Motor neuron (in vitro differentiated cells): ENCODE measurements around the gene ADAM22. TPM values are rescaled to one million over a fixed set of nuclear protein-coding genes. Genes with fewer than 3 reads are reported as not detected.

Source experiments
- ATAC-seq, 8 experiments: fragments of 200-7000 bp; cut with Tn5 transposase; replicated peaks in 6 of 8; 2 replicates each; pipeline ENCODE4 v1.8.0; 2021; ENCODE audit warnings: mild to moderate bottlenecking in 8 of 8, moderate library complexity in 8 of 8
- H3K27ac ChIP-seq, 2 donors: fragments of 250-450 bp; sonication (Bioruptor Pico); 2 replicates each; pipeline ENCODE4 v1.9.0; 2021; ENCODE audit warnings: antibody characterized with exemption in 2 of 2, mild to moderate bottlenecking in 2 of 2, moderate library complexity in 1 of 2
- H3K4me1 ChIP-seq, 2 donors: fragments of 250-450 bp; sonication (Bioruptor Pico); replicated peaks in 1 of 2; 2 replicates each; pipeline ENCODE4 v1.6.1; 2021; ENCODE audit warnings: antibody characterized with exemption in 2 of 2, mild to moderate bottlenecking in 2 of 2, moderate library complexity in 1 of 2
- H3K4me3 ChIP-seq, 5 donors: fragments of 250-450 bp; sonication (Bioruptor Pico); 2 replicates each; pipeline ENCODE4 v1.9.0; 2021; ENCODE audit warnings: antibody characterized with exemption in 5 of 5, mild to moderate bottlenecking in 5 of 5, moderate library complexity in 4 of 5
- WGBS, 10 experiments: fragments of 450-650 bp; shearing (Covaris generic); methylation state at CpG; one replicate each; pipeline ENCODE4 v1.0.0; 2022; 5-methylcytosine and 5-hydroxymethylcytosine counted together
- in situ Hi-C, 9 experiments: fragments of 400-800 bp; cut with MboI; loops; one replicate each; pipeline ENCODE4 v1.15.0; 2021; ENCODE audit warnings: low sequenced_read_pairs in 9 of 9, low pct_unique_long_range_greater_than_20kb in 2 of 9; ENCODE audit not compliant: unreplicated experiment in 9 of 9
- total RNA-seq, 8 experiments: library from RNA; unstranded; fragments of 300-600 nt; gene quantifications; 2 replicates each; pipeline versions ENCODE4 v1.2.3 to v1.2.4, GENCODE V29; 2022

ADAM22 gene
- total RNA-seq, 8 experiments from 2014 or later: 0.51 to 26.0 (median 15.7) TPM

GRCh38 chr7:88165697-88166096 is 231.6 kb downstream of the ADAM22 start:
- no peak overlapping the region for H3K27ac ChIP-seq

GRCh38 chr7:88167223-88167622 is 233.2 kb downstream of the ADAM22 start:
- no peak overlapping the region for H3K4me3 ChIP-seq
- H3K27ac ChIP-seq: no peak overlapping the region
- in situ Hi-C loops: no loop called here
- no peak for ATAC-seq
- 44 to 100% (median 86%) methylated on average over 1 to 2 of the region's 2 CpGs; no CpG with 5 or more reads in 3 of the 10 experiments for WGBS, 10 experiments
- H3K4me1 ChIP-seq: no peaks in the 10 kb centered on the region

More at GRCh38 chr7:88165697-88166096, 231.6 kb downstream of the ADAM22 start:
- no peak for ATAC-seq
- in situ Hi-C loops: no loop called here
- Histone ChIP-seq H3K4me1 (no peaks in the 10 kb centered on the region), H3K4me3 (no peak overlapping the region)

- WGBS, 10 experiments: 50 to 100% (median 78%) methylated on average over 1 to 2 of the region's 2 CpGs; no CpG with 5 or more reads in 1 of the 10 experiments
- H3K4me1 ChIP-seq: no peaks in the 10 kb centered on the region
- no peak for ATAC-seq
- H3K4me3 ChIP-seq: no peak overlapping the region
- H3K27ac ChIP-seq: no peak overlapping the region
- in situ Hi-C loops: no loop called here
Observed at GRCh38 chr7:88167721-88168120, 233.7 kb downstream of the ADAM22 start.

- H3K4me1 ChIP-seq: no peaks in the 10 kb centered on the region
- ATAC-seq: peak in 1 of 8 experiments; percentile 44
- WGBS, 10 experiments: 0 to 60% (median 33%) methylated on average over 1 of the region's 1 CpG
- in situ Hi-C loops: no loop called here
- no peak overlapping the region for H3K27ac ChIP-seq
- H3K4me3 ChIP-seq: no peak overlapping the region
Observed at GRCh38 chr7:88169717-88170320, 235.8 kb downstream of the ADAM22 start.

GRCh38 chr7:88172842-88173241 is 238.8 kb downstream of the ADAM22 start:
- 67 to 100% (median 93%) methylated on average over 1 to 4 of the region's 4 CpGs for WGBS, 10 experiments
- ATAC-seq: no peak
- Histone ChIP-seq H3K4me3 (no peak overlapping the region), H3K4me1 (no peaks in the 10 kb centered on the region), H3K27ac (no peak overlapping the region)
- in situ Hi-C loops: no loop called here

- Histone ChIP-seq H3K27ac (no peak overlapping the region), H3K4me1 (no peaks in the 10 kb centered on the region), H3K4me3 (no peak overlapping the region)
- ATAC-seq: no peak
- in situ Hi-C loops: no loop called here
- WGBS, 10 experiments: 11 to 96% (median 63%) methylated on average over 1 to 5 of the region's 5 CpGs
Observed at GRCh38 chr7:88176190-88176589, 242.1 kb downstream of the ADAM22 start.

- in situ Hi-C loops: no loop called here
- ATAC-seq: no peak
- no peak overlapping the region for H3K27ac ChIP-seq
- H3K4me3 ChIP-seq: no peak overlapping the region
- H3K4me1 ChIP-seq: no peaks in the 10 kb centered on the region
- WGBS, 10 experiments: 67 to 100% (median 100%) methylated on average over 1 of the region's 1 CpG; no CpG with 5 or more reads in 2 of the 10 experiments
Observed at GRCh38 chr7:88183051-88183450, 249.0 kb downstream of the ADAM22 start.

- ATAC-seq: peak in 1 of 8 experiments; percentile 32
- 38 to 100% (median 81%) methylated on average over 1 to 5 of the region's 5 CpGs; no CpG with 5 or more reads in 2 of the 10 experiments for WGBS, 10 experiments
Observed at GRCh38 chr7:88184848-88185304, 250.8 kb downstream of the ADAM22 start.

GRCh38 chr7:88185650-88186049 is 251.6 kb downstream of the ADAM22 start:
- in situ Hi-C loops: no loop called here
- ATAC-seq: peak in 2 of 8 experiments; percentile 43 to 53
- no peak overlapping the region for H3K27ac ChIP-seq
- no peaks in the 10 kb centered on the region for H3K4me1 ChIP-seq
- H3K4me3 ChIP-seq: no peak overlapping the region

More at GRCh38 chr7:88184848-88185304, 250.8 kb downstream of the ADAM22 start:
- Histone ChIP-seq H3K4me1 (no peaks in the 10 kb centered on the region), H3K4me3 (no peak overlapping the region), H3K27ac (no peak overlapping the region)
- in situ Hi-C loops: no loop called here

GRCh38 chr7:88191911-88192310 is 257.9 kb downstream of the ADAM22 start:
- ATAC-seq: no peak
- in situ Hi-C loops: no loop called here
- no peak overlapping the region for H3K27ac ChIP-seq
- WGBS, 10 experiments: 32 to 100% (median 89%) methylated on average over 1 to 3 of the region's 3 CpGs; no CpG with 5 or more reads in 1 of the 10 experiments
- no peaks in the 10 kb centered on the region for H3K4me1 ChIP-seq
- H3K4me3 ChIP-seq: no peak overlapping the region

GRCh38 chr7:88200261-88200660 is 266.2 kb downstream of the ADAM22 start:
- Histone ChIP-seq H3K4me3 (no peak overlapping the region), H3K4me1 (peaks cover 8 to 17% of the 10 kb centered on the region in 2 donors), H3K27ac (no peak overlapping the region)
- ATAC-seq: no peak
- in situ Hi-C loops: no loop called here
- WGBS, 10 experiments: 63 to 100% (median 90%) methylated on average over 1 to 3 of the region's 3 CpGs; no CpG with 5 or more reads in 1 of the 10 experiments

GRCh38 chr7:88200789-88201188 is 266.7 kb downstream of the ADAM22 start:
- in situ Hi-C loops: no loop called here
- 8 to 89% (median 42%) methylated on average over 1 to 4 of the region's 4 CpGs; no CpG with 5 or more reads in 2 of the 10 experiments for WGBS, 10 experiments
- Histone ChIP-seq H3K4me1 (peaks cover 8 to 17% of the 10 kb centered on the region in 2 donors), H3K27ac (no peak overlapping the region), H3K4me3 (no peak overlapping the region)
- ATAC-seq: peak in 5 of 8 experiments; percentile 16 to 56 (median 46)

GRCh38 chr7:88201305-88201704 is 267.3 kb downstream of the ADAM22 start:
- ATAC-seq: peak in 5 of 8 experiments; percentile 8 to 69 (median 52)
- peaks cover 8 to 17% of the 10 kb centered on the region in 2 donors for H3K4me1 ChIP-seq
- in situ Hi-C loops: no loop called here
- no peak overlapping the region for H3K27ac ChIP-seq
- no peak overlapping the region for H3K4me3 ChIP-seq

- no peak for ATAC-seq
- Histone ChIP-seq H3K4me1 (peaks cover 8 to 17% of the 10 kb centered on the region in 2 donors), H3K4me3 (no peak overlapping the region), H3K27ac (no peak overlapping the region)
- WGBS, 10 experiments: 78 to 100% (median 100%) methylated on average over 1 to 5 of the region's 5 CpGs; no CpG with 5 or more reads in 3 of the 10 experiments
- in situ Hi-C loops: no loop called here
Observed at GRCh38 chr7:88202278-88202677, 268.2 kb downstream of the ADAM22 start.
